Neural cell (in vitro differentiated cells): ENCODE data around the gene COL6A2.

Source experiments
- CTCF ChIP-seq: fragments of 450-650 bp; IDR thresholded peaks from 2 replicates; pipeline ENCODE4 v1.5.1; 2014; ENCODE audit warnings: antibody characterized with exemption, mild to moderate bottlenecking, moderate library complexity; ENCODE audit not compliant: poor library complexity, severe bottlenecking
- EZH2 ChIP-seq: fragments of 200-600, 300-800 bp; shearing (Covaris generic), sonication (generic); IDR thresholded peaks from 2 replicates; pipeline ENCODE4 v1.6.1; 2014; ENCODE audit warnings: antibody characterized with exemption, low read length, borderline replicate concordance, mild to moderate bottlenecking; ENCODE audit not compliant: insufficient read depth, poor library complexity, severe bottlenecking
- POLR2AphosphoS5 ChIP-seq: IDR thresholded peaks from 2 replicates; pipeline ENCODE4 v1.6.1; 2012
- TAF1 ChIP-seq: IDR thresholded peaks from 2 replicates; pipeline ENCODE4 v1.6.1; 2012; ENCODE audit warnings: low read depth

- TF ChIP-seq CTCF, result no peak
- no peak for TF ChIP-seq EZH2
- TF ChIP-seq POLR2AphosphoS5, result no peak
- TF ChIP-seq TAF1, result no peak
Observed at GRCh38 chr21:46163380-46163779, 65.5 kb downstream of the COL6A2 start.
